Upper lobe of right lung (tissue), 1 donor: ENCODE measurements around the gene ARL14EPL. TPM values are rescaled to one million over a fixed set of nuclear protein-coding genes. Genes with fewer than 3 reads are reported as not detected.

ENCODE experiments used
- ATAC-seq: fragments of 200-7000 bp; cut with Tn5 transposase; one replicate; pipeline ENCODE4 v1.9.1; 2020; ENCODE audit warnings: mild to moderate bottlenecking, moderate library complexity
- DNase-seq: peaks from one replicate; pipeline ENCODE4 v3.0.0-alpha.2; 2020
- H3K27ac ChIP-seq: fragments of 200-600 bp; one replicate; pipeline ENCODE4 v1.8.0; 2022
- H3K27me3 ChIP-seq: fragments of 200-600 bp; one replicate; pipeline ENCODE4 v1.8.0; 2022; ENCODE audit warnings: mild to moderate bottlenecking
- H3K36me3 ChIP-seq: fragments of 200-600 bp; one replicate; pipeline ENCODE4 v1.8.0; 2022
- H3K4me1 ChIP-seq: fragments of 200-600 bp; one replicate; pipeline ENCODE4 v1.8.0; 2022
- H3K4me3 ChIP-seq: fragments of 200-600 bp; one replicate; pipeline ENCODE4 v1.8.0; 2022; ENCODE audit warnings: mild to moderate bottlenecking
- H3K9me3 ChIP-seq: fragments of 200-600 bp; one replicate; pipeline ENCODE4 v1.8.0; 2022
- intact Hi-C: fragments of 100-400 bp; cut with DNase I; formaldehyde crosslinking; loops from one replicate; pipeline ENCODE4 v1.11.0; 2022
- total RNA-seq: library from RNA; stranded (reverse); fragmentation: NEBNext Ultra II Directional; extraction: Animal tissue kit (Norgen Biotek cat#: 25700); gene quantifications from one replicate; pipeline ENCODE4 v1.2.1, GENCODE V29; 2021
- TF ChIP-seq, protein P1 (sequence below): fragments of 200-600 bp; IDR thresholded peaks from one replicate; pipeline ENCODE4 v1.8.0; 2022; ENCODE audit warnings: antibody characterized with exemption
- donor health status: DM: no; HTN: yes; CAD: no; lungs with severe emphysema.

ARL14EPL gene
- total RNA-seq, 1 donor from 2014 or later = not detected

DNA sequence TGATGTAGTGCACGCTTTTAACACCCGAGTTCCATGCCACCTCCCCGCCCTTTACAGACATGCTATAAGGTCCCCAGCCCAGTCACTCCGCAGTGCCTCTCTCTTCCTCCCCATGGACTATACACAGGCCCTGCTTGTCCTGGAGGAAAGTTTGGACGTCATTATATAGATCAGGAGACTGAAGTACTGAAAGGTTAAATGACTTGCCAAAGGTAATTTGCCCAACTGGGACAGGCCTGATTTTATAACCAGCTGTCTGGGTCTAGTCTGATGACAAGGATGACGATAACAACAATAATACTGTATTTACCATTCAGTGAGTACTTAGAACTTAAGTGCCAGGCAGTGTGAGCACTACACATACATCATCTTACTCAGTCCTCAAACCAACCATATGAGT, 36.9 kb upstream of the ARL14EPL start:
- TF ChIP-seq, protein P1, sequence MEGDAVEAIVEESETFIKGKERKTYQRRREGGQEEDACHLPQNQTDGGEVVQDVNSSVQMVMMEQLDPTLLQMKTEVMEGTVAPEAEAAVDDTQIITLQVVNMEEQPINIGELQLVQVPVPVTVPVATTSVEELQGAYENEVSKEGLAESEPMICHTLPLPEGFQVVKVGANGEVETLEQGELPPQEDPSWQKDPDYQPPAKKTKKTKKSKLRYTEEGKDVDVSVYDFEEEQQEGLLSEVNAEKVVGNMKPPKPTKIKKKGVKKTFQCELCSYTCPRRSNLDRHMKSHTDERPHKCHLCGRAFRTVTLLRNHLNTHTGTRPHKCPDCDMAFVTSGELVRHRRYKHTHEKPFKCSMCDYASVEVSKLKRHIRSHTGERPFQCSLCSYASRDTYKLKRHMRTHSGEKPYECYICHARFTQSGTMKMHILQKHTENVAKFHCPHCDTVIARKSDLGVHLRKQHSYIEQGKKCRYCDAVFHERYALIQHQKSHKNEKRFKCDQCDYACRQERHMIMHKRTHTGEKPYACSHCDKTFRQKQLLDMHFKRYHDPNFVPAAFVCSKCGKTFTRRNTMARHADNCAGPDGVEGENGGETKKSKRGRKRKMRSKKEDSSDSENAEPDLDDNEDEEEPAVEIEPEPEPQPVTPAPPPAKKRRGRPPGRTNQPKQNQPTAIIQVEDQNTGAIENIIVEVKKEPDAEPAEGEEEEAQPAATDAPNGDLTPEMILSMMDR = no peak
- intact Hi-C loops = no loop called here
- H3K27me3 ChIP-seq = no peaks in the 10 kb centered on the region
- H3K9me3 ChIP-seq = no peaks in the 10 kb centered on the region
- no peak overlapping the region for H3K27ac ChIP-seq
- ATAC-seq (no peak), DNase-seq (no peak)
- no peaks in the 10 kb centered on the region for H3K4me1 ChIP-seq
- no peak overlapping the region for H3K4me3 ChIP-seq
- H3K36me3 ChIP-seq = no peaks in the 10 kb centered on the region

DNA sequence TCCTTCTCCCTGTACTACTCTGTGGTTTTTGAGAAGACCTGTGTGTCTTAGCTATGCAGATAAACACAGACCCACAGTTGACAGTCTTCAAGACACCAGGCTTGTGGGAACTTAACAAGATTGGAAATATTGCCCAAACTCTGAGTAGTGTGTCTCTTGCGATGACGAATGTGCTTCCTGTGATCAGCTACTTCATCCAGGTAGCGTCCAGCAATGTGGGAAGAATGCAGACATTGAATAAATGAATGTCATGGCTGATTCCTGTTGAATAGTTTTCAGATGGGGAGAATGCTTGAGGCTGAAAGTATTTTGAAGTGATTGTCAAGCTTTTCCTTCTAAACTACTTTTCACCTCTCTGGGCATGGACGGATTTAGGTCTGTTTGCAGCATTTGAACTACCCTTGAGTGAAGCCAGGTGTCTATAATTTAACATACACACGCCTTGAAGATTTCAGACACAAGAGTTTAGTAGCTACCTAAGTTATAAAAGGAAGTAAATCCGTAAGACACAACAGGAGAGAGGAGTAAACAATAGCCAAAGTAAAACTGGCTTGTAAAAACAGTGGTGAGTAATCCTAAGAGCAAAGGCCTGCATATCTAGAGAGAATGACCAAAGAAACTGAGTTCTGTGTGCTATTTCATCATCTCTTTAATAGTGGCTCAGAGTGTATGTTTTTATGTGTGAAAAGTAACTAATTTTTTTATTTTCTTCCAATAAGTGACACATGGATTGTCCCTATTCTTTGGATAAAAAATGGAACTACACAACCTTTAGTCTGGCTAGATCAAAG, 30.0 kb upstream of the ARL14EPL start:
- Histone ChIP-seq H3K9me3 (no peaks in the 10 kb centered on the region), H3K27ac (no peak overlapping the region), H3K4me3 (no peak overlapping the region), H3K4me1 (no peaks in the 10 kb centered on the region), H3K36me3 (no peaks in the 10 kb centered on the region), H3K27me3 (no peaks in the 10 kb centered on the region)
- DNase-seq (no peak), ATAC-seq (no peak)
- TF ChIP-seq, protein P1 = no peak
- intact Hi-C loops = no loop called here

DNA sequence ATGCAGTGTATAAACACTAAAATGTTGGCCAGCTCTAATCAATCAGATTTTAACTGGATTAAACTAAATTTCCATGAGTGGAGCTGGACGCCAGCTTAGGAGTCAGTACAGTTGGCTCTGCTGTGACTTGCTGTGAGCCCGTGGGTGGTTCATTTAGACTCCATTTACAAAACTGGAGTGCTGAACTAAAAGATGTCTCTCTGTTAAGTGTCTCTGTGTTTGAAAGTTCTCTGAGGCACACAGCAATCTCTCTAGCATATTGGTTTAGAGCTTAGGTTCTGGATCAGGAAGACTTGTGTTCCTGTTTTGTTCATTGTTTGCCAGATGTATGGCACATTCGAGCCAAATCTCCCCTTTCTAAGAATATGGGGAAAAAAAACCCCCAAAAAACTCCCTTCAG, 28.0 kb upstream of the ARL14EPL start:
- intact Hi-C loops = no loop called here
- H3K36me3 ChIP-seq = no peaks in the 10 kb centered on the region
- DNase-seq (no peak), ATAC-seq (no peak)
- H3K27ac ChIP-seq = no peak overlapping the region
- no peaks in the 10 kb centered on the region for H3K4me1 ChIP-seq
- TF ChIP-seq, protein P1 = no peak
- no peaks in the 10 kb centered on the region for H3K27me3 ChIP-seq
- H3K9me3 ChIP-seq = no peaks in the 10 kb centered on the region
- H3K4me3 ChIP-seq = no peak overlapping the region

GRCh38 chr5:116009806-116010205, 22.5 kb upstream of the ARL14EPL start:
- Histone ChIP-seq H3K36me3 (no peaks in the 10 kb centered on the region), H3K4me1 (no peaks in the 10 kb centered on the region), H3K9me3 (no peaks in the 10 kb centered on the region), H3K27ac (no peak overlapping the region), H3K4me3 (no peak overlapping the region), H3K27me3 (no peaks in the 10 kb centered on the region)
- ATAC-seq (no peak), DNase-seq (no peak)
- intact Hi-C loops = no loop called here
- TF ChIP-seq, protein P1 = no peak

- TF ChIP-seq, protein P1 = no peak
- H3K27ac ChIP-seq = no peak overlapping the region
- intact Hi-C loops = no loop called here
- no peak overlapping the region for H3K4me3 ChIP-seq
- H3K4me1 ChIP-seq = no peaks in the 10 kb centered on the region
- no peaks in the 10 kb centered on the region for H3K27me3 ChIP-seq
- no peaks in the 10 kb centered on the region for H3K9me3 ChIP-seq
- ATAC-seq (no peak), DNase-seq (no peak)
- no peaks in the 10 kb centered on the region for H3K36me3 ChIP-seq
Measured at GRCh38 chr5:116011046-116011445, 21.2 kb upstream of the ARL14EPL start.
